OCI-LY1 (cell line): ENCODE results near the gene SIK3.

Source experiments
- H2AFZ ChIP-seq: fragments of 200-600 bp; sonication (generic), shearing (Covaris generic); 2 replicates; pipeline ENCODE4 v1.6.0; 2014; ENCODE audit warnings: antibody characterized with exemption, mild to moderate bottlenecking, low read length
- H3F3A ChIP-seq: fragments of 200-600 bp; sonication (generic), shearing (Covaris generic); 2 replicates; pipeline ENCODE4 v1.6.0; 2014; ENCODE audit warnings: mild to moderate bottlenecking, antibody characterized with exemption, low read length, moderate library complexity; ENCODE audit not compliant: insufficient read depth
- H3K27ac ChIP-seq: fragments of 200-600 bp; sonication (generic); 2 replicates; pipeline ENCODE4 v1.5.1; 2014; ENCODE audit warnings: low read length, mixed run types, mild to moderate bottlenecking, low read depth; ENCODE audit not compliant: poor library complexity, severe bottlenecking
- H3K27me3 ChIP-seq: fragments of 200-600 bp; sonication (generic); 2 replicates; pipeline ENCODE4 v1.6.0; 2014; ENCODE audit warnings: antibody characterized with exemption, mild to moderate bottlenecking, low read length, moderate library complexity; ENCODE audit not compliant: insufficient read depth
- H3K36me3 ChIP-seq: fragments of 200-600 bp; sonication (generic); 2 replicates; pipeline ENCODE4 v1.6.1; 2014; ENCODE audit warnings: mild to moderate bottlenecking, antibody characterized with exemption, low read length, moderate library complexity, mixed read lengths; ENCODE audit not compliant: insufficient read depth
- H3K4me1 ChIP-seq: fragments of 200-600 bp; sonication (generic); 2 replicates; pipeline ENCODE4 v1.5.1; 2014; ENCODE audit warnings: mild to moderate bottlenecking, low read length, moderate library complexity; ENCODE audit not compliant: insufficient read depth, severe bottlenecking
- H3K4me2 ChIP-seq: fragments of 200-600 bp; sonication (generic), shearing (Covaris generic); 2 replicates; pipeline ENCODE4 v1.6.1; 2014; ENCODE audit warnings: low read length
- H3K4me3 ChIP-seq: fragments of 200-600 bp; sonication (generic); 2 replicates; pipeline ENCODE4 v1.5.1; 2014; ENCODE audit warnings: low read length, low read depth, mild to moderate bottlenecking, mixed read lengths; ENCODE audit not compliant: poor library complexity, severe bottlenecking
- H3K79me2 ChIP-seq: fragments of 200-600 bp; shearing (Covaris generic); 2 replicates; pipeline ENCODE4 v1.6.1; 2016; ENCODE audit warnings: mixed run types, low read length, mixed read lengths; ENCODE audit not compliant: insufficient read depth
- H3K9ac ChIP-seq: fragments of 200-600 bp; sonication (generic), shearing (Covaris generic); 2 replicates; pipeline ENCODE4 v1.6.1; 2014; ENCODE audit warnings: mild to moderate bottlenecking, low read length, mixed read lengths
- H3K9me2 ChIP-seq: fragments of 200-600 bp; sonication (generic), shearing (Covaris generic); 2 replicates; pipeline ENCODE4 v1.6.1; 2014; ENCODE audit warnings: low read depth, mild to moderate bottlenecking, low read length, mixed read lengths
- H3K9me3 ChIP-seq: fragments of 200-600 bp; shearing (Covaris generic); 2 replicates; pipeline ENCODE4 v1.6.1; 2014; ENCODE audit warnings: low read length, mixed read lengths
- H4K20me1 ChIP-seq: fragments of 200-600 bp; sonication (generic), shearing (Covaris generic); 2 replicates; pipeline ENCODE4 v1.6.0; 2016; ENCODE audit warnings: mild to moderate bottlenecking, low read length; ENCODE audit not compliant: insufficient read depth
- EZH2 ChIP-seq: fragments of 200-600 bp; sonication (generic), shearing (Covaris generic); IDR thresholded peaks from 2 replicates; pipeline ENCODE4 v1.8.0; 2017; ENCODE audit warnings: borderline replicate concordance, mixed run types, mild to moderate bottlenecking, antibody characterized with exemption, low read length, moderate library complexity, mixed read lengths
- TF ChIP-seq, protein P1 (sequence below): fragments of 200-600 bp; sonication (generic), shearing (Covaris generic); IDR thresholded peaks from 2 replicates; pipeline ENCODE4 v1.5.1; 2017; ENCODE audit warnings: mild to moderate bottlenecking, antibody characterized with exemption, low read length, moderate library complexity, mixed read lengths

Gene SIK3

DNA sequence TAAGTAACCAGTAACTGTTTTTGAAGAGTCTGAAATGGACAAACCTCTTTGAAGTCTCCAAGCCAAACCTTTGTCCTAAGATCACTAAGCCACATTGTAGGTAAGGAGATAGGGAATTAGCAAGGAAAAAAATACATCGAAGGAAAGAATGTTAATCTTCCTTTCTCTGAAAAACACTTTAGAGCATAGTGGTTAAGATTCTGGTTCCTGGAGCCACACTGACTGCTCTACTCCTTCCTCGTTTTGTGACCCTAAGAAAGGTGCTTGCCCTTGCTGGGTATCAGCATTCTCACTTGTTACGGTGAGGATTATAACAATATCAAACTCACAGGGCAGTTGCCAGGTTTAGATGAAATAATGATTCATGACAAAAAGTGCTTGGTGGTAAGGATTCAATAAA is 104.0 kb downstream of the SIK3 start:
- Histone ChIP-seq H3K27me3 (no peaks in the 10 kb centered on the region), H3F3A (no peaks in the 10 kb centered on the region), H3K27ac (peak overlapping the region; percentile 87), H3K9me2 (no peaks in the 10 kb centered on the region), H3K79me2 (peaks cover 83% of the 10 kb centered on the region), H3K4me1 (peaks cover 54% of the 10 kb centered on the region), H4K20me1 (no peaks in the 10 kb centered on the region), H3K9me3 (no peaks in the 10 kb centered on the region), H3K36me3 (no peaks in the 10 kb centered on the region), H3K4me3 (peak overlapping the region; percentile 45), H3K4me2 (peak overlapping the region; percentile 64), H3K9ac (peak overlapping the region; percentile 23; the same call in 1 of the 2 replicates), H2AFZ (no peak overlapping the region)
- TF ChIP-seq, protein P1, sequence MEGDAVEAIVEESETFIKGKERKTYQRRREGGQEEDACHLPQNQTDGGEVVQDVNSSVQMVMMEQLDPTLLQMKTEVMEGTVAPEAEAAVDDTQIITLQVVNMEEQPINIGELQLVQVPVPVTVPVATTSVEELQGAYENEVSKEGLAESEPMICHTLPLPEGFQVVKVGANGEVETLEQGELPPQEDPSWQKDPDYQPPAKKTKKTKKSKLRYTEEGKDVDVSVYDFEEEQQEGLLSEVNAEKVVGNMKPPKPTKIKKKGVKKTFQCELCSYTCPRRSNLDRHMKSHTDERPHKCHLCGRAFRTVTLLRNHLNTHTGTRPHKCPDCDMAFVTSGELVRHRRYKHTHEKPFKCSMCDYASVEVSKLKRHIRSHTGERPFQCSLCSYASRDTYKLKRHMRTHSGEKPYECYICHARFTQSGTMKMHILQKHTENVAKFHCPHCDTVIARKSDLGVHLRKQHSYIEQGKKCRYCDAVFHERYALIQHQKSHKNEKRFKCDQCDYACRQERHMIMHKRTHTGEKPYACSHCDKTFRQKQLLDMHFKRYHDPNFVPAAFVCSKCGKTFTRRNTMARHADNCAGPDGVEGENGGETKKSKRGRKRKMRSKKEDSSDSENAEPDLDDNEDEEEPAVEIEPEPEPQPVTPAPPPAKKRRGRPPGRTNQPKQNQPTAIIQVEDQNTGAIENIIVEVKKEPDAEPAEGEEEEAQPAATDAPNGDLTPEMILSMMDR, result no peak
- TF ChIP-seq EZH2, result no peak

DNA sequence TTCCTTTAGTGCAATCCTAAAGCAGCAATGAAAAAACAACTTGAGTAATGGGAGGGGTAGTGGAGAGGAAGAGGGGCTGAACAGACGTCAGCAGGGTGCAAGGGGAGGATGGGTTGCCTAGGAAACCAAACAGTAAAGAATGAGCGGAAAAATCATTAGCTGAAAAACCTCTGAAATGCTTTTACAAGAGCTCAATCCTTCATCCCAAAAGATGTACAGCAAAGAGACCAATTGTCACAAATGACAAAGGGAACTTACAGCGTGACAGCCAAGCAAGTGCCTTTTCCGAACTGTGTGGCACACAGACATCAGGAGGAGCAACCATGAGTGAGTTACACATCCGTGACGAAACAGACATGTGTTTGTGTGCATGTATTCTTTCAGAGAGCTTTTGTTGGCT is 104.6 kb downstream of the SIK3 start:
- Histone ChIP-seq H3K36me3 (no peaks in the 10 kb centered on the region), H4K20me1 (no peaks in the 10 kb centered on the region), H3K27ac (peak overlapping the region; percentile 87), H3K79me2 (peaks cover 82% of the 10 kb centered on the region), H3F3A (no peaks in the 10 kb centered on the region), H3K9me2 (no peaks in the 10 kb centered on the region), H3K9me3 (no peaks in the 10 kb centered on the region), H3K4me3 (peak overlapping the region; percentile 45), H3K4me2 (peak overlapping the region; percentile 64), H3K9ac (peak overlapping the region; percentile 18; the same call in 1 of the 2 replicates), H3K4me1 (peaks cover 54% of the 10 kb centered on the region), H2AFZ (no peak overlapping the region), H3K27me3 (no peaks in the 10 kb centered on the region)
- TF ChIP-seq, protein P1, result no peak
- TF ChIP-seq EZH2, result no peak

DNA sequence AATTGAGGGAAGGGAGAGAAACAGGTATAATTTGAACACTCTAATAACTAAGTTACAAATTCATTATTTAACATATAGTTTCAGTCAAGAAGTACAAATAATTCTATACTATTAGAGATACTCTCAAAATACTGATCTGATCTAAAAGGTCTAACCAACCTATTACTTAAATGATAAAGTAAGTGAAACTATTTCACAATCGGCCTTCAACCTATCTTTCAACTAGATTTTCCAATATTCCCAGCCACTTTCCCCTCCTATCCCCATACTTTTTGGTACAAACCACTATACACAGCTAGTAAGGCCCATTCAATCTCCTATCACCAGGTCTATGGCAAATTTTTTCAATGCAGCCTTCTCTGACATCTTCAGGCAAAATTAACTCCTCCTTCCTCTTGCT is 106.7 kb downstream of the SIK3 start:
- no peaks in the 10 kb centered on the region for H3K36me3 ChIP-seq
- peaks cover 86% of the 10 kb centered on the region for H3K79me2 ChIP-seq
- no peak overlapping the region for H3K4me2 ChIP-seq
- H3K27me3 ChIP-seq, result no peaks in the 10 kb centered on the region
- no peak for TF ChIP-seq EZH2
- no peaks in the 10 kb centered on the region; the same call in 1 of the 2 replicates for H4K20me1 ChIP-seq
- no peak overlapping the region for H3K9ac ChIP-seq
- H2AFZ ChIP-seq, result no peak overlapping the region
- H3K4me1 ChIP-seq, result peaks cover 72% of the 10 kb centered on the region
- no peak overlapping the region for H3K4me3 ChIP-seq
- no peak overlapping the region for H3K27ac ChIP-seq
- no peaks in the 10 kb centered on the region for H3K9me3 ChIP-seq
- no peaks in the 10 kb centered on the region for H3K9me2 ChIP-seq
- 0 out of 2 replicates have a peak, but pooled peaks cover under 1% of the 10 kb centered on the region for H3F3A ChIP-seq

DNA sequence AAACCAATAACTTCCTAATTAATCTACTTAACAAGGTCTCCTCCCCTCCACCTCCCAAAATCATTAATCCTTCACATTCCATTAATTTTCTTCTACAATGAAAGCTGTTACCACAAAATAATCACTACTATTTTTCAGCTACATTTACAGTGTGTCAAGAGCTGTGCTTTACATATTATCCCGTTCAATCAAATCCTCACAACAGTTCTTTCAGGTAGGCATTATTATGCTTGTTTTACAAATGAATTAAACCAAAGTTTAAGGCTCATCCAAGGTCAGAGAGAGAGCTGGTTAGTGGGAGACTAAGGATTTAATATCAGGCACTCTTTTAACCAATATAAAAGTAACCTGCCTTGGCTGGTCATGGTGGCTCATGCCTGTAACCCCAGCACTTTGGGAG is 107.4 kb downstream of the SIK3 start:
- 0 out of 2 replicates have a peak, but pooled peaks cover 7% of the 10 kb centered on the region for H3F3A ChIP-seq
- peaks cover 79% of the 10 kb centered on the region for H3K4me1 ChIP-seq
- H2AFZ ChIP-seq, result no peak overlapping the region
- H3K79me2 ChIP-seq, result peaks cover 93% of the 10 kb centered on the region
- H3K36me3 ChIP-seq, result no peaks in the 10 kb centered on the region
- no peak overlapping the region for H3K4me3 ChIP-seq
- no peaks in the 10 kb centered on the region for H3K9me3 ChIP-seq
- no peak for TF ChIP-seq EZH2
- TF ChIP-seq, protein P1, result no peak
- no peak overlapping the region for H3K4me2 ChIP-seq
- no peaks in the 10 kb centered on the region for H3K27me3 ChIP-seq
- H3K27ac ChIP-seq, result no peak overlapping the region
- H4K20me1 ChIP-seq, result no peaks in the 10 kb centered on the region; the same call in 1 of the 2 replicates
- H3K9me2 ChIP-seq, result no peaks in the 10 kb centered on the region
- H3K9ac ChIP-seq, result no peak overlapping the region
